HL-60 (cell line): ENCODE measurements around the gene ZNF346.

Experiments
- GABPA ChIP-seq: IDR thresholded peaks from 2 replicates; pipeline ENCODE4 v1.6.1; 2012; ENCODE audit warnings: low read depth
- POLR2AphosphoS5 ChIP-seq: IDR thresholded peaks from 2 replicates; pipeline ENCODE4 v1.6.1; 2012; ENCODE audit warnings: low read depth
- SPI1 ChIP-seq: IDR thresholded peaks from 2 replicates; pipeline ENCODE4 v1.6.1; 2012; ENCODE audit warnings: low read depth, mild to moderate bottlenecking, borderline replicate concordance
- TF ChIP-seq, protein P1 (sequence below): IDR thresholded peaks from one replicate; pipeline ENCODE4 v1.5.1; 2011; ENCODE audit warnings: low read length, control low read depth, inconsistent platforms; ENCODE audit not compliant: insufficient read depth
- TF ChIP-seq, protein P2 (sequence below): IDR thresholded peaks from 2 replicates; pipeline ENCODE4 v1.6.1; 2012; ENCODE audit warnings: low read depth; ENCODE audit not compliant: insufficient replicate concordance

DNA sequence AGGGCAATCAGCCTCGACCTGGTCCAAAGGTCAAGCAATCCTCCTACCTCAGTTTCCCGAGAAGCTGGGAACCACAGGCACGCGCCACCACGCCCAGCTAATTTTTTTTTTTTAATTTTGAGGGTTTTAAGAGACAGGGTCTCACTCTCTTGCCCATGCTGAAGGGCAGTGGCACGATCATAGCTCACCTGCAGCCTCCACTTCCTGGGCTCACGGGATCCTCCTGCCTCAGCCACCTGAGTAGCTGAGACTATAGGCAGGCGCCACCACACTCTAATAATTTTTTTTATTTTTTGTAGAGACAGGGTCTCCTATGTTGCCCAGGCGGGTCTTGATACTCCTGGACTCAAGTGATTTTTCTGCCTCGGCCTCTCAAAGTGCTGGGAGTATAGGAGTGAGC is 17.5 kb upstream of the ZNF346 start:
- TF ChIP-seq, protein P1, sequence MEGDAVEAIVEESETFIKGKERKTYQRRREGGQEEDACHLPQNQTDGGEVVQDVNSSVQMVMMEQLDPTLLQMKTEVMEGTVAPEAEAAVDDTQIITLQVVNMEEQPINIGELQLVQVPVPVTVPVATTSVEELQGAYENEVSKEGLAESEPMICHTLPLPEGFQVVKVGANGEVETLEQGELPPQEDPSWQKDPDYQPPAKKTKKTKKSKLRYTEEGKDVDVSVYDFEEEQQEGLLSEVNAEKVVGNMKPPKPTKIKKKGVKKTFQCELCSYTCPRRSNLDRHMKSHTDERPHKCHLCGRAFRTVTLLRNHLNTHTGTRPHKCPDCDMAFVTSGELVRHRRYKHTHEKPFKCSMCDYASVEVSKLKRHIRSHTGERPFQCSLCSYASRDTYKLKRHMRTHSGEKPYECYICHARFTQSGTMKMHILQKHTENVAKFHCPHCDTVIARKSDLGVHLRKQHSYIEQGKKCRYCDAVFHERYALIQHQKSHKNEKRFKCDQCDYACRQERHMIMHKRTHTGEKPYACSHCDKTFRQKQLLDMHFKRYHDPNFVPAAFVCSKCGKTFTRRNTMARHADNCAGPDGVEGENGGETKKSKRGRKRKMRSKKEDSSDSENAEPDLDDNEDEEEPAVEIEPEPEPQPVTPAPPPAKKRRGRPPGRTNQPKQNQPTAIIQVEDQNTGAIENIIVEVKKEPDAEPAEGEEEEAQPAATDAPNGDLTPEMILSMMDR = no peak
- no peak for TF ChIP-seq POLR2AphosphoS5
- TF ChIP-seq, protein P2, sequence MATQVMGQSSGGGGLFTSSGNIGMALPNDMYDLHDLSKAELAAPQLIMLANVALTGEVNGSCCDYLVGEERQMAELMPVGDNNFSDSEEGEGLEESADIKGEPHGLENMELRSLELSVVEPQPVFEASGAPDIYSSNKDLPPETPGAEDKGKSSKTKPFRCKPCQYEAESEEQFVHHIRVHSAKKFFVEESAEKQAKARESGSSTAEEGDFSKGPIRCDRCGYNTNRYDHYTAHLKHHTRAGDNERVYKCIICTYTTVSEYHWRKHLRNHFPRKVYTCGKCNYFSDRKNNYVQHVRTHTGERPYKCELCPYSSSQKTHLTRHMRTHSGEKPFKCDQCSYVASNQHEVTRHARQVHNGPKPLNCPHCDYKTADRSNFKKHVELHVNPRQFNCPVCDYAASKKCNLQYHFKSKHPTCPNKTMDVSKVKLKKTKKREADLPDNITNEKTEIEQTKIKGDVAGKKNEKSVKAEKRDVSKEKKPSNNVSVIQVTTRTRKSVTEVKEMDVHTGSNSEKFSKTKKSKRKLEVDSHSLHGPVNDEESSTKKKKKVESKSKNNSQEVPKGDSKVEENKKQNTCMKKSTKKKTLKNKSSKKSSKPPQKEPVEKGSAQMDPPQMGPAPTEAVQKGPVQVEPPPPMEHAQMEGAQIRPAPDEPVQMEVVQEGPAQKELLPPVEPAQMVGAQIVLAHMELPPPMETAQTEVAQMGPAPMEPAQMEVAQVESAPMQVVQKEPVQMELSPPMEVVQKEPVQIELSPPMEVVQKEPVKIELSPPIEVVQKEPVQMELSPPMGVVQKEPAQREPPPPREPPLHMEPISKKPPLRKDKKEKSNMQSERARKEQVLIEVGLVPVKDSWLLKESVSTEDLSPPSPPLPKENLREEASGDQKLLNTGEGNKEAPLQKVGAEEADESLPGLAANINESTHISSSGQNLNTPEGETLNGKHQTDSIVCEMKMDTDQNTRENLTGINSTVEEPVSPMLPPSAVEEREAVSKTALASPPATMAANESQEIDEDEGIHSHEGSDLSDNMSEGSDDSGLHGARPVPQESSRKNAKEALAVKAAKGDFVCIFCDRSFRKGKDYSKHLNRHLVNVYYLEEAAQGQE = no peak
- no peak for TF ChIP-seq GABPA
- no peak for TF ChIP-seq SPI1
